Uterus (tissue), 4 donors: ENCODE measurements around the gene ANAPC15. TPM values are rescaled to one million over a fixed set of nuclear protein-coding genes. Genes with fewer than 3 reads are reported as not detected.
A peak's percentile ranks its signal among the peaks of the same experiment; 100 is the strongest.

Experiments
- DNase-seq, 2 donors: peaks; one replicate each; pipeline ENCODE4 v3.0.0-alpha.2; 2019 to 2020
- H3K27ac ChIP-seq, 2 donors: fragments of 200-600 bp; sonication (generic); 1 replicate in 1 of 2; 2 replicates in 1 of 2; pipeline ENCODE4 v1.5.1; 2016 to 2018
- H3K27me3 ChIP-seq, 2 donors: fragments of 200-600 bp; sonication (generic); one replicate each; pipeline ENCODE4 v1.5.1; 2018 to 2019; ENCODE audit warnings: control low read depth in 1 of 2
- H3K36me3 ChIP-seq, 2 donors: fragments of 200-600 bp; sonication (generic); one replicate each; pipeline ENCODE4 v1.5.1; 2019; ENCODE audit warnings: control low read depth in 1 of 2
- H3K4me1 ChIP-seq, 2 donors: fragments of 200-600 bp; sonication (generic); one replicate each; pipeline ENCODE4 v1.5.1; 2018 to 2019; ENCODE audit warnings: control low read depth in 1 of 2
- H3K4me3 ChIP-seq, 2 donors: fragments of 200-600 bp; sonication (generic); 1 replicate in 1 of 2; 2 replicates in 1 of 2; pipeline ENCODE4 v1.5.1; 2018 to 2019; ENCODE audit warnings: mild to moderate bottlenecking in 1 of 2
- H3K9me3 ChIP-seq, 2 donors: fragments of 200-600 bp; sonication (generic); one replicate each; pipeline ENCODE4 v1.5.1; 2019; ENCODE audit warnings: control low read depth in 1 of 2
- POLR2A ChIP-seq, 2 donors: fragments of 450-650 bp; IDR thresholded peaks; one replicate each; pipeline ENCODE4 v1.6.1; 2016; ENCODE audit warnings: antibody characterized with exemption in 2 of 2, mild to moderate bottlenecking in 1 of 2, moderate library complexity in 1 of 2
- intact Hi-C: fragments of 100-400 bp; cut with DNase I; formaldehyde crosslinking; loops from one replicate; pipeline ENCODE4 v1.15.1; 2023; ENCODE audit warnings: low total_unique reads
- total RNA-seq, 4 donors: library from RNA; depleted of rRNA in 3 of 4; stranded (reverse); fragments of >200 nt in 3 of 4; gene quantifications; one replicate each; pipeline versions ENCODE4 v1.1.0 to v1.2.4, GENCODE V29; 2014 to 2023
- TF ChIP-seq, protein P1 (sequence below), 4 experiments: fragments of 200-600 bp in 2 of 4; fragments of 450-650 bp in 2 of 4; sonication (generic) in 2 of 4; IDR thresholded peaks; one replicate each; pipeline ENCODE4 v1.5.1; 2016 to 2019; ENCODE audit warnings: antibody characterized with exemption in 4 of 4, mild to moderate bottlenecking in 2 of 4, moderate library complexity in 1 of 4
- donor health status: DM: yes; HTN: yes; CAD: no.

The ANAPC15 gene
- total RNA-seq, 4 donors from 2014 or later: 6.5 to 56.9 (median 20.7) TPM

DNA sequence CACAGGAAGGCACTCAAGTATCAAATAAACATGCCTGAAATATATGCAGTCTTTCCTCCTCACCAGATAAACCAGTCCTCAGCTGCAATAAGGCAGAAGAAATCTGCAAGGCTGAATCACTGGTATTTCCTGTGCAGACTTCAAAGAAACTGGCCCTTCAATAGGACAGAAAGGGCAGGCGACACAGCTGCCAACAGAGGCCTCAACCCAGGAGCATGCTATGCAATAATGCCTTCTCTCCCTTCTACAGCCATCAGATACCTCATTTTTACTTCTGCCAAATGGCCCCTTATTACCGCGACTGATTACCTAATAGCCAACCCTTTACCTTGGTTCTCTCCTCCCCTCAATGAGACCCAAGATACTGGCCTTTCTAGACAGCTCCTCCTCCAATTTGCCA, 40.1 kb downstream of the ANAPC15 start:
- intact Hi-C loops: no loop called here
- Histone ChIP-seq H3K4me3 (no peak overlapping the region), H3K9me3 (no peaks in the 10 kb centered on the region), H3K4me1 (peaks cover 0 to 15% of the 10 kb centered on the region in 2 donors), H3K27ac (peak overlapping the region; percentile 25 to 82), H3K36me3 (no peaks in the 10 kb centered on the region), H3K27me3 (no peaks in the 10 kb centered on the region)
- TF ChIP-seq POLR2A (IDR thresholded peaks at IDR 0.05): no peak
- TF ChIP-seq, protein P1, sequence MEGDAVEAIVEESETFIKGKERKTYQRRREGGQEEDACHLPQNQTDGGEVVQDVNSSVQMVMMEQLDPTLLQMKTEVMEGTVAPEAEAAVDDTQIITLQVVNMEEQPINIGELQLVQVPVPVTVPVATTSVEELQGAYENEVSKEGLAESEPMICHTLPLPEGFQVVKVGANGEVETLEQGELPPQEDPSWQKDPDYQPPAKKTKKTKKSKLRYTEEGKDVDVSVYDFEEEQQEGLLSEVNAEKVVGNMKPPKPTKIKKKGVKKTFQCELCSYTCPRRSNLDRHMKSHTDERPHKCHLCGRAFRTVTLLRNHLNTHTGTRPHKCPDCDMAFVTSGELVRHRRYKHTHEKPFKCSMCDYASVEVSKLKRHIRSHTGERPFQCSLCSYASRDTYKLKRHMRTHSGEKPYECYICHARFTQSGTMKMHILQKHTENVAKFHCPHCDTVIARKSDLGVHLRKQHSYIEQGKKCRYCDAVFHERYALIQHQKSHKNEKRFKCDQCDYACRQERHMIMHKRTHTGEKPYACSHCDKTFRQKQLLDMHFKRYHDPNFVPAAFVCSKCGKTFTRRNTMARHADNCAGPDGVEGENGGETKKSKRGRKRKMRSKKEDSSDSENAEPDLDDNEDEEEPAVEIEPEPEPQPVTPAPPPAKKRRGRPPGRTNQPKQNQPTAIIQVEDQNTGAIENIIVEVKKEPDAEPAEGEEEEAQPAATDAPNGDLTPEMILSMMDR (IDR thresholded peaks at IDR 0.05): no peak
- no peak for DNase-seq

DNA sequence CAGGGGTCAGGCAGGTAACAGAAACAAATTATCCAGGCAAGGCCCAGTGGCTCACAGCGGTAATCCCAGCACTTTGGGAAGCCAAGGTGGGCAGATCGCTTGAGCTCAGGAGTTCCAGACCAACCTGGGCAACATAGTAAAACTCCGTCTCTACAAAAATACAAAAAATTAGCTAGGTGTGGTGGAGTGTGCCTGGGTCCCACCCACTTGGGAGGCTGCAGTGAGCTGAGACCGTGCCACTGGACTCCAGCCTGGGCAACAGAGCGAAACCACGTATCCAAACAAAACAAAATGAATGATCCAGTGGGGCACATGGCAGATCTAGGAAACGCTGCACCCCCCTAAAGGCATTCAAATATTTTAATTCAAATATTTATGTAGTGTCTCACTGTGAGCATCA, 42.0 kb downstream of the ANAPC15 start:
- H3K4me1 ChIP-seq: peaks cover 0 to 15% of the 10 kb centered on the region in 2 donors
- intact Hi-C loops: no loop called here
- TF ChIP-seq, protein P1 (IDR thresholded peaks at IDR 0.05): no peak
- no peak for TF ChIP-seq POLR2A (IDR thresholded peaks at IDR 0.05)

DNA sequence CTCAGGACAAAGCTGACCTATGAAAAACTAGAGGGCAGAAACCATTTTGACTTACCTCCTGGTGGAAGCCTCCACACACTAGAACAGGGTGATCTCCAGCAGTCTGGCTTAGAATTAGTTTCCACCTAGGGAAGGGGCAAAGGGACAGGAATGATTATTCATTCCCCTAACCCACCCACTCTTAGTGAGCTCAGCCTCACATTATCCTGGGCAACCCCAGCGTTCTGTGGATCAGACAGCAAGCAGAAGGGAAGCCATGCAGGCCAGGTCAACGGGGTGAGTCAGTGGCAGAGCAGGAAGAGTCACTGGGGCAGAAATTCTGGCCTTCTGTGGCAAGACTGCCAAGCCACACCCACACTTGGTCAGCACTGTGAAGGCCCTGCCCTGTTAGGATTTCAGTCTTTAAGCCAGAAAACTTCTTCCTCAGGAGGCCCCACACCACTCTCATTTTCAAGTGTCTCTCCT, 42.7 kb downstream of the ANAPC15 start:
- intact Hi-C loops: no loop called here
- DNase-seq: peak; percentile 80 to 86
- TF ChIP-seq, protein P1 (IDR thresholded peaks at IDR 0.05): no peak
- peak in 1 of 2 donors; percentile 18 for TF ChIP-seq POLR2A (IDR thresholded peaks at IDR 0.05)
- Histone ChIP-seq H3K27me3 (no peaks in the 10 kb centered on the region), H3K27ac (peak overlapping the region; percentile 80 to 82), H3K4me3 (no peak overlapping the region), H3K9me3 (no peaks in the 10 kb centered on the region), H3K4me1 (peaks cover 0 to 15% of the 10 kb centered on the region in 2 donors), H3K36me3 (no peaks in the 10 kb centered on the region)

More for the DNA sequence above, 42.0 kb downstream of the ANAPC15 start:
- H3K27ac ChIP-seq: peak overlapping the region; percentile 80 to 82
- H3K36me3 ChIP-seq: no peaks in the 10 kb centered on the region
- no peaks in the 10 kb centered on the region for H3K9me3 ChIP-seq
- DNase-seq: no peak
- no peak overlapping the region for H3K4me3 ChIP-seq
- H3K27me3 ChIP-seq: no peaks in the 10 kb centered on the region

DNA sequence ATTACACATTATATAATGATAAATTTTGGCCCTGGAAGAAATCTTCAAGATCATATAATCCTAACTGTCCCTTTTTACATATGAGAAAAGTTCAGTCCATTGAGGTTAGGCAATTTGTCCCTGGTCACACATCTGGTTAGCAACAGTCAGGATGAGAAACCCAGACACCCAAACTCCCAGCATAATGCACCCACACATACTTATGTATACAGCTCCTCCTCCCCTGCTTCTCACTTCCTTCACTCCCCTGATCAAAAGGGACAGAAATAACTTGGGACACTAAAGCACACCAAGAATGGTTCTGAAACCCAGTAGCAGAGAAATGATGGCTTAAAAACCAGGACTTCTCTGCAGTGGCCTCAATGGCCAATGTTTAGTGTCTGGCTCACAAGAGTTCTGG, 43.3 kb downstream of the ANAPC15 start:
- no peak overlapping the region for H3K4me3 ChIP-seq
- no peaks in the 10 kb centered on the region for H3K27me3 ChIP-seq
- no peak for DNase-seq
- intact Hi-C loops: no loop called here
- peak overlapping the region; percentile 80 to 82 for H3K27ac ChIP-seq
- no peaks in the 10 kb centered on the region for H3K36me3 ChIP-seq
- TF ChIP-seq POLR2A (IDR thresholded peaks at IDR 0.05): no peak
- TF ChIP-seq, protein P1 (IDR thresholded peaks at IDR 0.05): no peak
- no peaks in the 10 kb centered on the region for H3K9me3 ChIP-seq
- H3K4me1 ChIP-seq: peaks cover 0 to 15% of the 10 kb centered on the region in 2 donors

DNA sequence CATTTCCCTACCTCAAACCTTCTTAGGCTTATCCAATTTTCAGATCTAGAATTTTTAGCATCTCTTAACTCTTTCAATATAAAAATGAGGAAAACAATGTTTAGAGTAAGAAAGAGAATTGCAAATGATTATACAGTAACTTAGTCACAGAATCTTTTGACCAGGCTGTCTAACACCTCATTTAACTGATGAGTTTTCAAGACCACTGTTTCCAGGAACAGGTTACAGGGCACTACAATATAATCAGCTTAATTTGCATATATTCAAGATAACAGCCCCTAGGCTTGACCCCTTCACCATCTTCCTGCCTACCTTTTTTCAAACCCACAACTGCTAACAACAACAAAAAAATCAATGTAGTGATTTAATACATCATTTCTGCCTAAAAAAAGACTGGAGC, 44.8 kb downstream of the ANAPC15 start:
- H3K9me3 ChIP-seq: no peaks in the 10 kb centered on the region
- H3K4me1 ChIP-seq: peaks cover 0 to 15% of the 10 kb centered on the region in 2 donors
- no peak overlapping the region for H3K4me3 ChIP-seq
- no peak for DNase-seq
- H3K27me3 ChIP-seq: no peaks in the 10 kb centered on the region
- intact Hi-C loops: no loop called here
- H3K36me3 ChIP-seq: no peaks in the 10 kb centered on the region
- no peak for TF ChIP-seq POLR2A (IDR thresholded peaks at IDR 0.05)
- TF ChIP-seq, protein P1 (IDR thresholded peaks at IDR 0.05): no peak
- peak overlapping the region; percentile 80 to 82 for H3K27ac ChIP-seq
